ENCODE results near the gene MAD2L2.
"Not testable (repeated sequence)": the region's sequence is repeated elsewhere in the genome, so short reads cannot be mapped to it uniquely, and the experiment has no call there.

MAD2L2 gene

GRCh38 chr1:11643782-11644181, 37.2 kb downstream of the MAD2L2 start:
- TF ChIP-seq, protein P1, sequence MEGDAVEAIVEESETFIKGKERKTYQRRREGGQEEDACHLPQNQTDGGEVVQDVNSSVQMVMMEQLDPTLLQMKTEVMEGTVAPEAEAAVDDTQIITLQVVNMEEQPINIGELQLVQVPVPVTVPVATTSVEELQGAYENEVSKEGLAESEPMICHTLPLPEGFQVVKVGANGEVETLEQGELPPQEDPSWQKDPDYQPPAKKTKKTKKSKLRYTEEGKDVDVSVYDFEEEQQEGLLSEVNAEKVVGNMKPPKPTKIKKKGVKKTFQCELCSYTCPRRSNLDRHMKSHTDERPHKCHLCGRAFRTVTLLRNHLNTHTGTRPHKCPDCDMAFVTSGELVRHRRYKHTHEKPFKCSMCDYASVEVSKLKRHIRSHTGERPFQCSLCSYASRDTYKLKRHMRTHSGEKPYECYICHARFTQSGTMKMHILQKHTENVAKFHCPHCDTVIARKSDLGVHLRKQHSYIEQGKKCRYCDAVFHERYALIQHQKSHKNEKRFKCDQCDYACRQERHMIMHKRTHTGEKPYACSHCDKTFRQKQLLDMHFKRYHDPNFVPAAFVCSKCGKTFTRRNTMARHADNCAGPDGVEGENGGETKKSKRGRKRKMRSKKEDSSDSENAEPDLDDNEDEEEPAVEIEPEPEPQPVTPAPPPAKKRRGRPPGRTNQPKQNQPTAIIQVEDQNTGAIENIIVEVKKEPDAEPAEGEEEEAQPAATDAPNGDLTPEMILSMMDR (conservative IDR thresholded peaks at IDR 0.05; ENCODE audit: low read length): no peak
- no peak for TF ChIP-seq EZH2phosphoT487 (IDR thresholded peaks at IDR 0.05; ENCODE audit: borderline replicate concordance)
- Histone ChIP-seq H2AFZ (ENCODE audit: low read length) (no peak overlapping the region), H3K4me3 (ENCODE audit: low read length, poor library complexity, severe bottlenecking) (no peak overlapping the region), H3K4me1 (ENCODE audit: insufficient read depth, low read length, poor library complexity, severe bottlenecking) (no peaks in the 10 kb centered on the region), H3K36me3 (ENCODE audit: insufficient read depth, low read length) (no peaks in the 10 kb centered on the region), H3K9ac (ENCODE audit: low read depth, low read length, poor library complexity, severe bottlenecking) (no peak overlapping the region), H3K79me2 (ENCODE audit: insufficient read depth, low read length) (no peaks in the 10 kb centered on the region), H3F3A (ENCODE audit: low read depth) (no peaks in the 10 kb centered on the region), H3K4me2 (ENCODE audit: low read depth, low read length, poor library complexity, severe bottlenecking) (no peak overlapping the region), H3K27me3 (ENCODE audit: insufficient read depth, low read length, poor library complexity, severe bottlenecking) (no peaks in the 10 kb centered on the region), H3K9me3 (ENCODE audit: insufficient read depth, low read depth, low read length) (no peaks in the 10 kb centered on the region), H4K20me1 (ENCODE audit: insufficient read depth, low read length, poor library complexity, severe bottlenecking) (no peaks in the 10 kb centered on the region), H3K9me2 (replicated peaks; ENCODE audit: low read depth, low read length) (no peaks in the 10 kb centered on the region)

- TF ChIP-seq, protein P1 (conservative IDR thresholded peaks at IDR 0.05; ENCODE audit: low read length): peak; percentile 98
- not testable (repeated sequence) for H3K9me3 ChIP-seq (ENCODE audit: insufficient read depth, low read depth, low read length); H3K4me3 ChIP-seq (ENCODE audit: low read length, poor library complexity, severe bottlenecking); H3K4me1 ChIP-seq (ENCODE audit: insufficient read depth, low read length, poor library complexity, severe bottlenecking); H3F3A ChIP-seq (ENCODE audit: low read depth); H3K9me2 ChIP-seq (replicated peaks; ENCODE audit: low read depth, low read length); H2AFZ ChIP-seq (ENCODE audit: low read length); H3K79me2 ChIP-seq (ENCODE audit: insufficient read depth, low read length); H3K4me2 ChIP-seq (ENCODE audit: low read depth, low read length, poor library complexity, severe bottlenecking); H4K20me1 ChIP-seq (ENCODE audit: insufficient read depth, low read length, poor library complexity, severe bottlenecking); H3K36me3 ChIP-seq (ENCODE audit: insufficient read depth, low read length); H3K9ac ChIP-seq (ENCODE audit: low read depth, low read length, poor library complexity, severe bottlenecking); H3K27me3 ChIP-seq (ENCODE audit: insufficient read depth, low read length, poor library complexity, severe bottlenecking)
Observed at GRCh38 chr1:11642418-11643017, 38.4 kb downstream of the MAD2L2 start.

- no peak overlapping the region for H3K4me2 ChIP-seq (ENCODE audit: low read depth, low read length, poor library complexity, severe bottlenecking)
- no peaks in the 10 kb centered on the region for H3K36me3 ChIP-seq (ENCODE audit: insufficient read depth, low read length)
- H3K79me2 ChIP-seq (ENCODE audit: insufficient read depth, low read length): no peaks in the 10 kb centered on the region
- no peaks in the 10 kb centered on the region for H3F3A ChIP-seq (ENCODE audit: low read depth)
- TF ChIP-seq, protein P1 (conservative IDR thresholded peaks at IDR 0.05; ENCODE audit: low read length): no peak
- TF ChIP-seq EZH2phosphoT487 (IDR thresholded peaks at IDR 0.05; ENCODE audit: borderline replicate concordance): no peak
- H3K9me3 ChIP-seq (ENCODE audit: insufficient read depth, low read depth, low read length): no peaks in the 10 kb centered on the region
- H3K9me2 ChIP-seq (replicated peaks; ENCODE audit: low read depth, low read length): no peaks in the 10 kb centered on the region
- H3K27me3 ChIP-seq (ENCODE audit: insufficient read depth, low read length, poor library complexity, severe bottlenecking): no peaks in the 10 kb centered on the region
- H3K4me1 ChIP-seq (ENCODE audit: insufficient read depth, low read length, poor library complexity, severe bottlenecking): no peaks in the 10 kb centered on the region
- H2AFZ ChIP-seq (ENCODE audit: low read length): no peak overlapping the region
- no peak overlapping the region for H3K9ac ChIP-seq (ENCODE audit: low read depth, low read length, poor library complexity, severe bottlenecking)
- H3K4me3 ChIP-seq (ENCODE audit: low read length, poor library complexity, severe bottlenecking): no peak overlapping the region
- H4K20me1 ChIP-seq (ENCODE audit: insufficient read depth, low read length, poor library complexity, severe bottlenecking): no peaks in the 10 kb centered on the region
Observed at GRCh38 chr1:11641776-11642305, 39.1 kb downstream of the MAD2L2 start.
